SK-N-MC (cell line): ENCODE data around the gene PPT2.

Experiments used
- EZH2 ChIP-seq: fragments of 200-600 bp; sonication (generic); IDR thresholded peaks from one replicate; pipeline ENCODE4 v1.6.1; 2017; ENCODE audit warnings: antibody characterized with exemption
- FOXP2 ChIP-seq: optimal IDR thresholded peaks from 2 replicates; pipeline ENCODE3; 2011; ENCODE audit warnings: mild to moderate bottlenecking, moderate library complexity; ENCODE audit not compliant: insufficient read depth; ENCODE audit errors: extremely low read length, control extremely low read depth
- POLR2AphosphoS5 ChIP-seq: IDR thresholded peaks from 2 replicates; pipeline ENCODE4 v1.6.1; 2012; ENCODE audit warnings: mild to moderate bottlenecking, low read depth, low read length, borderline replicate concordance

DNA sequence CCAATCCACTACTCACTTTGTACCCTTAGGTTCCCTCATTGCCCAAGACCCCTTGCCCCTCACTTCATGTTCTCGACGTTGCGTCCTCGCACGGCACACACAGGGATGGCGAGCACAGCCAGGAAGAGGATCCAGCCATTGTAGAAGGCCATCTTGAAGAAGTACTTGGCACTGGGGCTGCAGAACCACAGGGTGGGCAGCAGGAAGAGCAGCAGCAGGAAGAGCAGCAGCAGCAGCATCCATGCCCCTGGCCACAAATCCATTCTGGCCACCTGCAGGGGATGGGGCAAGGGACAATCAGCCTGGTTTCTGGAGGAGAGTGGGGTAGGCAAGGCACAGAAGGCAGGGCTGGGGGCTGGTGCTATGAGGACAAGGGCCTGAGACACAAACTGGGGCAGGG lies 17.3 kb downstream of the PPT2 start:
- TF ChIP-seq POLR2AphosphoS5 (no peak), EZH2 (no peak), FOXP2 (no peak)
